Transverse colon (tissue), 4 donors: ENCODE results near the gene SYS1. TPM values are rescaled to one million over a fixed set of nuclear protein-coding genes. Genes with fewer than 3 reads are reported as not detected.

Source experiments
- DNase-seq: peaks from one replicate; pipeline ENCODE4 v3.0.0-alpha.2; 2019
- H3K27ac ChIP-seq, 4 donors: fragments of 200-600 bp; sonication (generic); 2 replicates each; pipeline ENCODE4 v1.5.1; 2016 to 2018; ENCODE audit warnings: inconsistent platforms in 4 of 4
- H3K27me3 ChIP-seq: fragments of 200-600 bp; sonication (generic); 2 replicates; pipeline ENCODE4 v1.5.1; 2017; ENCODE audit warnings: inconsistent platforms
- H3K36me3 ChIP-seq, 4 donors: fragments of 200-600 bp; sonication (generic); 2 replicates each; pipeline ENCODE4 v1.5.1; 2017 to 2019; ENCODE audit warnings: inconsistent platforms in 4 of 4
- H3K4me1 ChIP-seq, 4 donors: fragments of 200-600 bp; sonication (generic); 2 replicates each; pipeline ENCODE4 v1.5.1; 2017 to 2020; ENCODE audit warnings: inconsistent platforms in 4 of 4
- H3K4me3 ChIP-seq, 4 donors: fragments of 200-600 bp; sonication (generic); 1 replicate in 1 of 4; 2 replicates in 3 of 4; pipeline versions ENCODE4 v1.5.1 to v1.6.1; 2017 to 2019; ENCODE audit warnings: inconsistent platforms in 4 of 4
- H3K9me3 ChIP-seq, 2 donors: fragments of 200-600 bp; sonication (generic); 2 replicates each; pipeline ENCODE4 v1.5.1; 2017 to 2019; ENCODE audit warnings: inconsistent platforms in 2 of 2
- CTCF ChIP-seq, 5 experiments: fragments of 200-600 bp in 3 of 5; fragments of 450-650 bp in 2 of 5; sonication (generic) in 3 of 5; IDR thresholded peaks; 1 replicate in 2 of 5; 2 replicates in 3 of 5; pipeline ENCODE4 v1.5.1; 2016 to 2017; ENCODE audit warnings: antibody characterized with exemption in 5 of 5, inconsistent platforms in 3 of 5, mild to moderate bottlenecking in 2 of 5, moderate library complexity in 1 of 5
- EP300 ChIP-seq: sonication (generic); formaldehyde crosslinking; IDR thresholded peaks from one replicate; pipeline ENCODE4 v1.6.1; 2017; ENCODE audit warnings: antibody characterized with exemption, low read depth
- POLR2A ChIP-seq: fragments of 450-650 bp; IDR thresholded peaks from one replicate; pipeline ENCODE4 v1.6.1; 2016; ENCODE audit warnings: antibody characterized with exemption, mild to moderate bottlenecking, moderate library complexity
- POLR2AphosphoS5 ChIP-seq, 3 donors: sonication (generic); formaldehyde crosslinking; IDR thresholded peaks; one replicate each; pipeline ENCODE4 v1.6.1; 2016; ENCODE audit warnings: antibody characterized with exemption in 3 of 3
- WGBS, 2 donors: methylation state at CpG; one replicate each; pipeline ENCODE4 v1.1.5; 2018; ENCODE audit warnings: low coverage in 1 of 2; 5-methylcytosine and 5-hydroxymethylcytosine counted together
- in situ Hi-C, 4 donors: fragments of 200-750 bp; cut with MboI; loops; one replicate each; pipeline versions ENCODE4 v1.15.0 to v1.15.1; 2017; ENCODE audit warnings: low sequenced_read_pairs in 3 of 4, low pct_ligation_motif_present in 1 of 4, low pct_unique_long_range_greater_than_20kb in 1 of 4
- intact Hi-C: fragments of 100-400 bp; cut with DNase I; formaldehyde crosslinking; loops from one replicate; pipeline ENCODE4 v1.15.1; 2023; ENCODE audit warnings: low total_unique reads
- total RNA-seq, 4 donors: library from RNA; depleted of rRNA; stranded (reverse); fragments of >200 nt; gene quantifications; one replicate each; pipeline ENCODE4 v1.1.0, GENCODE V29; 2016

The SYS1 gene
- total RNA-seq, 4 donors from 2014 or later: 5.6 to 64.7 (median 38.4) TPM

DNA sequence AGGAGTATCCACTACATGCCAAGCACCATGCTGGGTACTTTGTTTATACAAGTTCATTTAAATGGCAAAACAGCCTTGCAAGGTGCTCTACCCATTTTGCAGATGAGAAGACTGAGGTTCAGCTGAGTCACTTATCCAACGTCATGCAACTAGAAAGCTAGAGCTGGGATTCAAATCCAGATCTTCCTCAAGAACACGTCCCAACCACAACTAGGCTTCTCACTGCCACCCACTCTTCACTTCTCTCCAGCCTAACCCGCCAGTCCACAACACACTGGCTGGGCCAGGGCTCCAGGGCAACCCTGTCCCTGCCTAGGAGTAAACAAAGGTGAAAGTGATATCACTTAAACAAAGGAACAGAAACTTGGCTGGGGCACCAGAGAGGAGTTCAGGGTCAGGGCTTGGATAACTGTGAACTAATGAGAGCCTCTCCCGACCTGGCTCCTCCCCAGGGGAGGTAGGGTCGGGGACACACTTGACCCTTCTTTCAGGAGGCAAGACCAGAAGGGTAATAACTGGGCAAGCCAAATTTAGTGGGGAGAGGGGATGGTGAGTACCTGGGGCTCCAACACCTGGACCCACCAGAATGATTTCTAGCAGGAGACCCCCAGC, 22.6 kb upstream of the SYS1 start:
- H3K27ac ChIP-seq: peak overlapping the region; percentile 92 to 96 (median 94)
- peaks cover 0 to 4% (median 0%) of the 10 kb centered on the region in 4 donors for H3K36me3 ChIP-seq
- no peaks in the 10 kb centered on the region for H3K27me3 ChIP-seq
- no peak overlapping the region for H3K4me3 ChIP-seq
- in situ Hi-C loops (no loop called here), intact Hi-C loops (no loop called here)
- H3K4me1 ChIP-seq: peaks cover 69 to 98% (median 97%) of the 10 kb centered on the region in 4 donors
- DNase-seq: no peak
- no peaks in the 10 kb centered on the region for H3K9me3 ChIP-seq
- TF ChIP-seq EP300 (no peak), POLR2AphosphoS5 (IDR thresholded peaks at IDR 0.05) (peak in 1 of 3 donors; percentile 15)
- 55 to 60% methylated on average over 1 to 5 of the region's 5 CpGs for WGBS, 2 donors

DNA sequence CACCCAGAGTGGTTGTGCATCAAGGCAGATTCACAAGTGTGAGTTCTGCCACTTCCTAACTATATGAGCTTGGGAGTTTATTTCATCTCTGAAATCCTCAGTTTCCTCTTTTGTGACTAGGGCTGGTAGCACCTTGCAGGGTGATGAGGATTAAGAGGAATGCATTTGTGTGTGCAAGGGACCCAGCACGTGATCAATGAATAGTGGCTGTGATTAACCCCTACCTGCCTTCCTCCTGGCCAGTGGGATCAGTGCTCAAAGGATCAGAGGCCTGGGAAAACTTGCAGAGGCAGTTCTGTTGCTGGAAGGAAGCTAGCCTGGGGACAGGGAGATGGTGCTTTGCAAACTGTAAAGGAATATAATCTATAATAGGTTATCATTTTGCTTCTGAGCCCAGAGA, 22.0 kb upstream of the SYS1 start:
- Histone ChIP-seq H3K4me1 (peaks cover 69 to 100% (median 100%) of the 10 kb centered on the region in 4 donors), H3K27ac (peak overlapping the region; percentile 92 to 96 (median 94)), H3K36me3 (no peaks in the 10 kb centered on the region), H3K27me3 (no peaks in the 10 kb centered on the region), H3K4me3 (no peak overlapping the region), H3K9me3 (no peaks in the 10 kb centered on the region)
- in situ Hi-C loops: no loop called here
- TF ChIP-seq POLR2AphosphoS5 (IDR thresholded peaks at IDR 0.05) (no peak), CTCF (IDR thresholded peaks at IDR 0.05) (no peak), POLR2A (no peak), EP300 (no peak)
- intact Hi-C loops: no loop called here
- 40 to 44% methylated on average over 1 of the region's 1 CpG for WGBS, 2 donors
- DNase-seq: no peak

- H3K9me3 ChIP-seq: no peaks in the 10 kb centered on the region
- no peak for DNase-seq
- intact Hi-C loops: no loop called here
- H3K4me1 ChIP-seq: peaks cover 68 to 100% (median 100%) of the 10 kb centered on the region in 4 donors
- no peaks in the 10 kb centered on the region for H3K36me3 ChIP-seq
- TF ChIP-seq POLR2AphosphoS5 (IDR thresholded peaks at IDR 0.05) (no peak), CTCF (IDR thresholded peaks at IDR 0.05) (no peak), EP300 (no peak), POLR2A (no peak)
- H3K27ac ChIP-seq: peak overlapping the region; percentile 92 to 96 (median 94)
- WGBS, 2 donors: 23% methylated on average over 3 of the region's 3 CpGs; no CpG with 5 or more reads in 1 of the 2 donors
- in situ Hi-C loops: no loop called here
- H3K4me3 ChIP-seq: peak overlapping the region in 2 of 4 donors; percentile 24 to 73
- no peaks in the 10 kb centered on the region for H3K27me3 ChIP-seq
Observed at GRCh38 chr20:45341579-45341938, 21.4 kb upstream of the SYS1 start.

- DNase-seq: peak; percentile 53
- in situ Hi-C loops: no loop called here
- H3K27me3 ChIP-seq: no peaks in the 10 kb centered on the region
- TF ChIP-seq EP300: no peak
- TF ChIP-seq CTCF (IDR thresholded peaks at IDR 0.05): no peak
- peak in 2 of 3 donors; percentile 27 to 75 for TF ChIP-seq POLR2AphosphoS5 (IDR thresholded peaks at IDR 0.05)
- TF ChIP-seq POLR2A: peak; percentile 34
- WGBS, 2 donors: 16 to 28% methylated on average over 3 to 15 of the region's 16 CpGs
- intact Hi-C loops: no loop called here
- H3K4me3 ChIP-seq: peak overlapping the region in 3 of 4 donors; percentile 0 to 73 (median 24)
- H3K36me3 ChIP-seq: no peaks in the 10 kb centered on the region
- no peaks in the 10 kb centered on the region for H3K9me3 ChIP-seq
- H3K4me1 ChIP-seq: peaks cover 63 to 100% (median 97%) of the 10 kb centered on the region in 4 donors
- H3K27ac ChIP-seq: peak overlapping the region; percentile 92 to 96 (median 94)
Observed at GRCh38 chr20:45341939-45342854, 20.8 kb upstream of the SYS1 start.
